Fibroblast of lung (primary cell): ENCODE measurements around the gene TSBP1. TPM values are rescaled to one million over a fixed set of nuclear protein-coding genes. Genes with fewer than 3 reads are reported as not detected.

Experiments
- DNase-seq, 2 donors: peaks; one replicate each; pipeline versions ENCODE4 v3.0.0 to v3.0.0-alpha.2; 2010; ENCODE audit warnings: low read depth in 2 of 2
- H2AFZ ChIP-seq: 2 replicates; pipeline ENCODE4 v1.5.1; 2012; ENCODE audit warnings: low read length, control low read depth, inconsistent platforms
- H3K27ac ChIP-seq: 2 replicates; pipeline ENCODE4 v1.5.1; 2011; ENCODE audit warnings: low read length, control low read depth; ENCODE audit not compliant: insufficient read depth
- H3K27me3 ChIP-seq: 2 replicates; pipeline ENCODE4 v1.5.1; 2011; ENCODE audit warnings: mild to moderate bottlenecking, low read length; ENCODE audit not compliant: control insufficient read depth, insufficient read depth
- H3K36me3 ChIP-seq: 2 replicates; pipeline ENCODE4 v1.5.1; 2011; ENCODE audit warnings: low read length; ENCODE audit not compliant: control insufficient read depth, insufficient read depth
- H3K4me1 ChIP-seq: 2 replicates; pipeline ENCODE4 v1.5.1; 2011; ENCODE audit warnings: low read length; ENCODE audit not compliant: control insufficient read depth, insufficient read depth; ENCODE audit errors: extremely low read depth
- H3K4me2 ChIP-seq: 2 replicates; pipeline ENCODE4 v1.5.1; 2011; ENCODE audit warnings: low read length, control low read depth; ENCODE audit not compliant: insufficient read depth; ENCODE audit errors: extremely low read depth
- H3K4me3 ChIP-seq, 4 experiments: fragments of 200-600 bp in 1 of 4; sonication (generic) in 1 of 4; replicated peaks in 1 of 4; 2 replicates each; pipeline ENCODE4 v1.5.1; 2011 to 2016; ENCODE audit warnings: low read length in 4 of 4, low read depth in 3 of 4, mild to moderate bottlenecking in 3 of 4, control low read depth in 2 of 4, inconsistent platforms in 1 of 4, mixed read lengths in 1 of 4; ENCODE audit not compliant: insufficient read depth in 1 of 4; ENCODE audit errors: control extremely low read depth in 1 of 4
- H3K79me2 ChIP-seq: 2 replicates; pipeline ENCODE4 v1.5.1; 2012; ENCODE audit warnings: mild to moderate bottlenecking, low read length, inconsistent platforms; ENCODE audit not compliant: control insufficient read depth, insufficient read depth
- H3K9ac ChIP-seq: 2 replicates; pipeline ENCODE4 v1.5.1; 2011; ENCODE audit warnings: mild to moderate bottlenecking, low read length, control low read depth; ENCODE audit not compliant: insufficient read depth
- H3K9me3 ChIP-seq: 2 replicates; pipeline ENCODE4 v1.5.1; 2012; ENCODE audit warnings: low read depth, low read length; ENCODE audit not compliant: control insufficient read depth, insufficient read depth
- H4K20me1 ChIP-seq: 2 replicates; pipeline ENCODE4 v1.5.1; 2011; ENCODE audit warnings: low read length; ENCODE audit not compliant: control insufficient read depth, insufficient read depth; ENCODE audit errors: extremely low read depth
- CTCF ChIP-seq, 2 donors: IDR thresholded peaks in 1 of 2; conservative IDR thresholded peaks in 1 of 2; 1 replicate in 1 of 2; 2 replicates in 1 of 2; pipeline ENCODE4 v1.5.1; 2011 to 2012; ENCODE audit warnings: low read length in 2 of 2, control low read depth in 1 of 2, inconsistent platforms in 1 of 2, low read depth in 1 of 2, mild to moderate bottlenecking in 1 of 2
- EZH2 ChIP-seq: IDR thresholded peaks from 2 replicates; pipeline ENCODE4 v1.5.1; 2012; ENCODE audit warnings: low read length, control low read depth, mild to moderate bottlenecking; ENCODE audit errors: missing control alignments
- polyA plus RNA-seq, 2 donors: library from polyadenylated mRNA; depleted of rRNA in 1 of 2; stranded (reverse) in 1 of 2; unstranded in 1 of 2; fragments of >200 nt; gene quantifications; 2 replicates each; pipeline ENCODE4 v1.2.1, GENCODE V29; 2011 to 2012; ENCODE audit warnings: missing spikeins in 1 of 2
- total RNA-seq: library from RNA; depleted of rRNA; stranded (reverse); fragments of >200 nt; gene quantifications from 2 replicates; pipeline ENCODE4 v1.2.1, GENCODE V29; 2014

The TSBP1 gene
- total and polyA plus RNA-seq, 2 donors (not counting 1 experiment from before 2014, with no cell fraction given): not detected

GRCh38 chr6:32337186-32337805 lies 34.4 kb downstream of the TSBP1 start:
- TF ChIP-seq EZH2 (no peak), CTCF (conservative IDR thresholded peaks at IDR 0.05 in 1 of 2, IDR thresholded peaks at IDR 0.05 in 1 of 2; ENCODE audit: low read depth in 1 of 2, low read length in 2 of 2) (no peak)
- Histone ChIP-seq H3K79me2 (no peaks in the 10 kb centered on the region), H4K20me1 (no peaks in the 10 kb centered on the region), H2AFZ (no peak overlapping the region), H3K4me1 (no peaks in the 10 kb centered on the region), H3K9me3 (no peaks in the 10 kb centered on the region), H3K9ac (no peak overlapping the region), H3K27me3 (no peaks in the 10 kb centered on the region), H3K27ac (no peak overlapping the region), H3K36me3 (no peaks in the 10 kb centered on the region), H3K4me3 (no peak overlapping the region), H3K4me2 (no peak overlapping the region)
- no peak for DNase-seq

GRCh38 chr6:32332433-32332832 lies 39.3 kb downstream of the TSBP1 start:
- Histone ChIP-seq H3K4me1 (no peaks in the 10 kb centered on the region), H3K79me2 (no peaks in the 10 kb centered on the region), H3K4me2 (no peak overlapping the region), H2AFZ (no peak overlapping the region), H3K27ac (no peak overlapping the region), H3K27me3 (no peaks in the 10 kb centered on the region), H3K4me3 (no peak overlapping the region), H3K9ac (no peak overlapping the region), H3K9me3 (no peaks in the 10 kb centered on the region), H4K20me1 (no peaks in the 10 kb centered on the region), H3K36me3 (no peaks in the 10 kb centered on the region)
- no peak for DNase-seq
- TF ChIP-seq EZH2 (no peak), CTCF (conservative IDR thresholded peaks at IDR 0.05 in 1 of 2, IDR thresholded peaks at IDR 0.05 in 1 of 2; ENCODE audit: low read depth in 1 of 2, low read length in 2 of 2) (no peak)

GRCh38 chr6:32329141-32329540 lies 42.6 kb downstream of the TSBP1 start:
- DNase-seq: no peak
- H3K36me3 ChIP-seq: no peaks in the 10 kb centered on the region
- no peak for TF ChIP-seq CTCF (conservative IDR thresholded peaks at IDR 0.05 in 1 of 2, IDR thresholded peaks at IDR 0.05 in 1 of 2; ENCODE audit: low read depth in 1 of 2, low read length in 2 of 2)
- no peak for TF ChIP-seq EZH2
- H4K20me1 ChIP-seq: no peaks in the 10 kb centered on the region
- no peak overlapping the region for H3K27ac ChIP-seq
- H3K9ac ChIP-seq: no peak overlapping the region
- H2AFZ ChIP-seq: no peak overlapping the region
- no peaks in the 10 kb centered on the region for H3K27me3 ChIP-seq
- H3K9me3 ChIP-seq: no peaks in the 10 kb centered on the region
- no peak overlapping the region for H3K4me2 ChIP-seq
- no peaks in the 10 kb centered on the region for H3K4me1 ChIP-seq
- H3K79me2 ChIP-seq: no peaks in the 10 kb centered on the region
- no peak overlapping the region for H3K4me3 ChIP-seq
